Cerebellar cortex (tissue), 1 donor: ENCODE measurements around the gene TMEM202.
"Not testable (repeated sequence)": the region's sequence is repeated elsewhere in the genome, so short reads cannot be mapped to it uniquely, and the experiment has no call there.

Experiments
- DNase-seq: peaks from one replicate; pipeline ENCODE4 v3.0.0-alpha.2; 2015; ENCODE audit warnings: low spot score

Gene TMEM202

GRCh38 chr15:72402726-72403125, 4.6 kb downstream of the TMEM202 start:
- DNase-seq = no peak

GRCh38 chr15:72404356-72404755, 6.3 kb downstream of the TMEM202 start:
- DNase-seq = no peak

- no peak for DNase-seq
Measured at GRCh38 chr15:72404841-72405240, 6.7 kb downstream of the TMEM202 start.

- DNase-seq = no peak
Measured at GRCh38 chr15:72406936-72407335, 8.8 kb downstream of the TMEM202 start.

GRCh38 chr15:72411111-72411510, 13.0 kb downstream of the TMEM202 start:
- no peak for DNase-seq

- DNase-seq = no peak
Measured at GRCh38 chr15:72411544-72411943, 13.4 kb downstream of the TMEM202 start.

GRCh38 chr15:72413337-72413736, 15.2 kb downstream of the TMEM202 start:
- not testable (repeated sequence) for DNase-seq

- no peak for DNase-seq
Measured at GRCh38 chr15:72415304-72415703, 17.2 kb downstream of the TMEM202 start.

GRCh38 chr15:72419768-72420167, 21.7 kb downstream of the TMEM202 start:
- DNase-seq = not testable (repeated sequence)

- no peak for DNase-seq
Measured at GRCh38 chr15:72420576-72420975, 22.5 kb downstream of the TMEM202 start.

GRCh38 chr15:72421484-72421883, 23.4 kb downstream of the TMEM202 start:
- no peak for DNase-seq

GRCh38 chr15:72423256-72423655, 25.2 kb downstream of the TMEM202 start:
- DNase-seq = no peak

- no peak for DNase-seq
Measured at GRCh38 chr15:72426753-72427152, 28.6 kb downstream of the TMEM202 start.

GRCh38 chr15:72437650-72438316, 39.7 kb downstream of the TMEM202 start:
- no peak for DNase-seq

GRCh38 chr15:72442848-72443247, 44.7 kb downstream of the TMEM202 start:
- DNase-seq = not testable (repeated sequence)

GRCh38 chr15:72445426-72445825, 47.3 kb downstream of the TMEM202 start:
- no peak for DNase-seq

GRCh38 chr15:72450805-72451204, 52.7 kb downstream of the TMEM202 start:
- no peak for DNase-seq

- DNase-seq = no peak
Measured at GRCh38 chr15:72451224-72451623, 53.1 kb downstream of the TMEM202 start.

- DNase-seq = no peak
Measured at GRCh38 chr15:72456684-72457083, 58.6 kb downstream of the TMEM202 start.
